Upper lobe of left lung (tissue), 6 donors: ENCODE measurements around the gene PARP11. TPM values are rescaled to one million over a fixed set of nuclear protein-coding genes. Genes with fewer than 3 reads are reported as not detected.

Source experiments
- ATAC-seq, 2 donors: fragments of 200-7000 bp; cut with Tn5 transposase; one replicate each; pipeline ENCODE4 v1.9.1; 2022; ENCODE audit warnings: mild to moderate bottlenecking in 2 of 2, moderate library complexity in 2 of 2; ENCODE audit not compliant: low FRiP score in 2 of 2
- DNase-seq, 2 donors: peaks; one replicate each; pipeline ENCODE4 v3.0.0-alpha.2; 2019 to 2020
- H3K27ac ChIP-seq, 4 donors: fragments of 200-600 bp; sonication (generic); one replicate each; pipeline ENCODE4 v1.5.1; 2016 to 2019
- H3K27me3 ChIP-seq, 4 donors: fragments of 200-600 bp; sonication (generic); one replicate each; pipeline ENCODE4 v1.5.1; 2017 to 2019
- H3K36me3 ChIP-seq, 4 donors: fragments of 200-600 bp; sonication (generic); one replicate each; pipeline ENCODE4 v1.5.1; 2016 to 2019
- H3K4me1 ChIP-seq, 4 donors: fragments of 200-600 bp; sonication (generic); one replicate each; pipeline ENCODE4 v1.5.1; 2018 to 2019
- H3K4me3 ChIP-seq, 4 donors: fragments of 200-600 bp; sonication (generic); one replicate each; pipeline ENCODE4 v1.5.1; 2017 to 2019; ENCODE audit warnings: mild to moderate bottlenecking in 2 of 4, moderate library complexity in 1 of 4
- H3K9me3 ChIP-seq, 4 donors: fragments of 200-600 bp; sonication (generic); one replicate each; pipeline ENCODE4 v1.5.1; 2018 to 2019
- CTCF ChIP-seq, 6 experiments: fragments of 450-650 bp in 4 of 6; fragments of 200-600 bp in 2 of 6; sonication (generic) in 2 of 6; IDR thresholded peaks; one replicate each; pipeline ENCODE4 v1.5.1; 2016 to 2019; ENCODE audit warnings: antibody characterized with exemption in 6 of 6
- EP300 ChIP-seq, 4 donors: sonication (generic); formaldehyde crosslinking; IDR thresholded peaks; one replicate each; pipeline ENCODE4 v1.5.1; 2017; ENCODE audit warnings: antibody characterized with exemption in 4 of 4, control low read depth in 2 of 4
- POLR2A ChIP-seq, 4 donors: fragments of 450-650 bp; IDR thresholded peaks; one replicate each; pipeline ENCODE4 v1.5.1; 2016 to 2017; ENCODE audit warnings: antibody characterized with exemption in 4 of 4, mild to moderate bottlenecking in 2 of 4
- POLR2AphosphoS5 ChIP-seq, 2 donors: sonication (generic); formaldehyde crosslinking; IDR thresholded peaks; one replicate each; pipeline ENCODE4 v1.5.1; 2017; ENCODE audit warnings: antibody characterized with exemption in 2 of 2
- WGBS, 2 donors: methylation state at CpG; one replicate each; pipeline ENCODE4 v1.1.5; 2017 to 2018; 5-methylcytosine and 5-hydroxymethylcytosine counted together
- total RNA-seq, 6 donors: library from RNA; depleted of rRNA in 4 of 6; stranded (reverse); fragments of >200 nt in 4 of 6; gene quantifications; one replicate each; pipeline versions ENCODE4 v1.1.0 to v1.2.1, GENCODE V29; 2016 to 2021
- donor health status: DM: no; HTN: no; CAD: no; lungs with moderate emphysema.
- donor health status: DM: no; HTN: yes; CAD: no; lungs with severe emphysema.

PARP11 gene
- total RNA-seq, 6 donors from 2014 or later: 3.8 to 10.8 (median 8.5) TPM

- Histone ChIP-seq H3K9me3 (no peaks in the 10 kb centered on the region), H3K4me3 (no peak overlapping the region), H3K27me3 (no peaks in the 10 kb centered on the region), H3K36me3 (no peaks in the 10 kb centered on the region), H3K27ac (no peak overlapping the region), H3K4me1 (peaks cover 0 to 9% (median 4%) of the 10 kb centered on the region in 4 donors)
- DNase-seq: no peak
- WGBS, 2 donors: 94 to 99% methylated on average over 4 of the region's 4 CpGs
- TF ChIP-seq POLR2A (IDR thresholded peaks at IDR 0.05): no peak
- TF ChIP-seq EP300 (IDR thresholded peaks at IDR 0.05): no peak
- TF ChIP-seq CTCF (IDR thresholded peaks at IDR 0.05): no peak
- TF ChIP-seq POLR2AphosphoS5 (IDR thresholded peaks at IDR 0.05): no peak
- ATAC-seq: no peak
Measured at GRCh38 chr12:3837049-3837448, 36.1 kb downstream of the PARP11 start.

- WGBS, 2 donors: 79 to 89% methylated on average over 3 of the region's 3 CpGs
- no peak for DNase-seq
Measured at GRCh38 chr12:3836641-3837040, 36.6 kb downstream of the PARP11 start.

GRCh38 chr12:3835914-3836313 is 37.3 kb downstream of the PARP11 start:
- DNase-seq (no peak), ATAC-seq (no peak)
- WGBS, 2 donors: 90 to 91% methylated on average over 2 of the region's 2 CpGs
- TF ChIP-seq CTCF (IDR thresholded peaks at IDR 0.05) (no peak), POLR2A (IDR thresholded peaks at IDR 0.05) (no peak), POLR2AphosphoS5 (IDR thresholded peaks at IDR 0.05) (no peak), EP300 (IDR thresholded peaks at IDR 0.05) (no peak)
- Histone ChIP-seq H3K27me3 (no peaks in the 10 kb centered on the region), H3K36me3 (no peaks in the 10 kb centered on the region), H3K4me3 (no peak overlapping the region), H3K27ac (no peak overlapping the region), H3K9me3 (no peaks in the 10 kb centered on the region), H3K4me1 (peaks cover 0 to 9% (median 4%) of the 10 kb centered on the region in 4 donors)

More at GRCh38 chr12:3836641-3837040, 36.6 kb downstream of the PARP11 start:
- Histone ChIP-seq H3K36me3 (no peaks in the 10 kb centered on the region), H3K27me3 (no peaks in the 10 kb centered on the region), H3K27ac (no peak overlapping the region), H3K9me3 (no peaks in the 10 kb centered on the region), H3K4me3 (no peak overlapping the region), H3K4me1 (peaks cover 0 to 9% (median 4%) of the 10 kb centered on the region in 4 donors)
- TF ChIP-seq POLR2AphosphoS5 (IDR thresholded peaks at IDR 0.05) (no peak), EP300 (IDR thresholded peaks at IDR 0.05) (no peak), CTCF (IDR thresholded peaks at IDR 0.05) (no peak)
- ATAC-seq: no peak

- no peaks in the 10 kb centered on the region for H3K27me3 ChIP-seq
- H3K9me3 ChIP-seq: no peaks in the 10 kb centered on the region
- no peak for TF ChIP-seq POLR2AphosphoS5 (IDR thresholded peaks at IDR 0.05)
- no peak for TF ChIP-seq EP300 (IDR thresholded peaks at IDR 0.05)
- no peak for TF ChIP-seq CTCF (IDR thresholded peaks at IDR 0.05)
- TF ChIP-seq POLR2A (IDR thresholded peaks at IDR 0.05): no peak
- WGBS, 2 donors: 77 to 80% methylated on average over 6 of the region's 6 CpGs
- ATAC-seq: no peak
- no peak overlapping the region for H3K4me3 ChIP-seq
- H3K27ac ChIP-seq: no peak overlapping the region
- H3K36me3 ChIP-seq: no peaks in the 10 kb centered on the region
- no peak for DNase-seq
- peaks cover 0 to 9% (median 4%) of the 10 kb centered on the region in 4 donors for H3K4me1 ChIP-seq
Measured at GRCh38 chr12:3834774-3835173, 38.4 kb downstream of the PARP11 start.

- DNase-seq (no peak), ATAC-seq (no peak)
- 86 to 89% methylated on average over 5 to 6 of the region's 6 CpGs for WGBS, 2 donors
- peaks cover 0 to 9% (median 4%) of the 10 kb centered on the region in 4 donors for H3K4me1 ChIP-seq
- H3K9me3 ChIP-seq: no peaks in the 10 kb centered on the region
- H3K27me3 ChIP-seq: no peaks in the 10 kb centered on the region
- no peak overlapping the region for H3K27ac ChIP-seq
- TF ChIP-seq EP300 (IDR thresholded peaks at IDR 0.05): no peak
- TF ChIP-seq CTCF (IDR thresholded peaks at IDR 0.05): no peak
- no peak for TF ChIP-seq POLR2AphosphoS5 (IDR thresholded peaks at IDR 0.05)
- no peak for TF ChIP-seq POLR2A (IDR thresholded peaks at IDR 0.05)
- H3K36me3 ChIP-seq: peaks cover 0 to 8% (median 0%) of the 10 kb centered on the region in 4 donors
- no peak overlapping the region for H3K4me3 ChIP-seq
Measured at GRCh38 chr12:3833670-3834310, 39.4 kb downstream of the PARP11 start.
